ENCODE results near the gene NRXN3.

NRXN3 gene

DNA sequence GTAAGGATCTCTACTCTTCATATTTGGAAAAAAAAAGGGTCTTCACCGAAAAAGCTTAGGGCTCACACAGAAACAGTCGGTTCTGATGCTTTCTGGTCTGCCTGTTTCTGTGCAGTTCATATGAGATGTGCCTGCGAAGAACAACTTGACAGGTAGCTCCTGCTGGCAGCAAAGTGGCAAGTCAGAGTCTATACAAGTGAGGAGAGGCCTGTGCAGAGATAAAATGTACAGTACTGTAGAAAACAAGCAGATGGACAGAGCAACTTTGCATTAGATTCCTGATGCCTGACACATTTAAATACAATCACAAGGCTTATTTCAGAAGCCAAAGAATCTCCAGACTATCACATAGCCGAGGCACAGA lies 1105.1 kb downstream of the NRXN3 start:
- no peak for DNase-seq

DNA sequence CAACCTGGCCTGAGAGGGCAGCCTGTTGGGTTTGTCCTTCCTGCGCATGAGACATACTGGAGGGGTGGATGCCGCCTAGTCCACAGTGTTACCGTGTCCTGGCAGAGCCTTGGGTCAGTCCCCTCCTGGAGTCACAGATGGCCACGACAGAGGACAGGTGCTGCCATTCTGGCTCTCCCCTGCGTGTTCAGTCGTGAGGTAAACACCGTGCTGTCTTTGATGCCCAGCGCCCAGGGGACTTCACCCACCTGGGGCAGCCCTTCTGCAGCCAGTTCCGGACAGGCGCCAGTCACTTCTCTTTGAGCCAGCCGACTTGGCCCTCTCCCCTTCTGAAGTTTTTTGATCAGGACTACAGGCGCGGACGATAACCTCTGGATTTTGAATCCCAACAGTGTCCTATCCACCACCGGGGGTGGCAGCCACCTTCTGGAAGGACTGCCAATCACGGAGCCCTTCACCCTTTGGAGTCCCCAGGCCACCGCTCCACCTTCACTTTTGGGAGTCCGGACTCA lies 1108.2 kb downstream of the NRXN3 start:
- DNase-seq = no peak

DNA sequence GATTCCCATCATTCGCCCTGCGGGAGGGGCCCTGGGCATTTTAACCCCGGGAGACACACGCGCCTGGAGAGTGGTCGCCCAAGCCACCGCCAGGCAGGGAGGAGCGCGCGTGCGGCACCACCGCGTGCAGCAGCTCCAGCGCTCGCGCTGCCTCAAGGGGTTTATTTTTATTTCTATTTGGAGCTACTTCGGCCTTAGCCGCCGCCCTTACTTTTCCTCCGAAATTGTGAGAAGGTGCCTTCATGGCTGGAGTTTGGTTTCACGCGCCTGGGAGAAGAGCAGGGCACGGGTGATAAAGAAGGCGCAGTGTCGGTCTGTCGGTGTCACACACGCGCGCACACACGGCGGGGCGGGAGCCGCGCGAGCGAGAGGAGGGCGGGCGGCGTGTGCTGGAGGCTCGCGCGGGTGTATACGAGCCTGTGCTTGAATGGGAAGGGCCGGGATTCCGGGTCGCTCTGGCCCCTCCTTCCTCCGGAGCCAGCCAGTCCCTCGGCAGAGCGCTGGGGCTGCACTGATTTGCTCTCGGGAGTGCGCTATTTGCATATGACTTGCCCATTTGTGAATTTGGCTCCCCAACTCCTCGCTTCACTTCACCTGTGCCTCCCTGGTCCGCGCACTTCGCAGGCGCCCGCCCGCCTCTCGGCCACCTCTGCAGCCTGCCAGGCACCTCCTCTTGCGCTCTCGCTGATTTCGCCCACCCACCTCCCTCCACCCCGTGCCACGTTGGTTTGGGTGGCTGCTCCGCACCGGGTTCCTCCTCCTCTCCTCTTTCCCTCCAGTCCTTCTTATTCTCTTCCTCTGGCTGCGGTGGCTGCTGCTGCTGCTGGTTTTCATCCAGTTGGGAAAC lies 1108.8 kb downstream of the NRXN3 start:
- DNase-seq = no peak

DNA sequence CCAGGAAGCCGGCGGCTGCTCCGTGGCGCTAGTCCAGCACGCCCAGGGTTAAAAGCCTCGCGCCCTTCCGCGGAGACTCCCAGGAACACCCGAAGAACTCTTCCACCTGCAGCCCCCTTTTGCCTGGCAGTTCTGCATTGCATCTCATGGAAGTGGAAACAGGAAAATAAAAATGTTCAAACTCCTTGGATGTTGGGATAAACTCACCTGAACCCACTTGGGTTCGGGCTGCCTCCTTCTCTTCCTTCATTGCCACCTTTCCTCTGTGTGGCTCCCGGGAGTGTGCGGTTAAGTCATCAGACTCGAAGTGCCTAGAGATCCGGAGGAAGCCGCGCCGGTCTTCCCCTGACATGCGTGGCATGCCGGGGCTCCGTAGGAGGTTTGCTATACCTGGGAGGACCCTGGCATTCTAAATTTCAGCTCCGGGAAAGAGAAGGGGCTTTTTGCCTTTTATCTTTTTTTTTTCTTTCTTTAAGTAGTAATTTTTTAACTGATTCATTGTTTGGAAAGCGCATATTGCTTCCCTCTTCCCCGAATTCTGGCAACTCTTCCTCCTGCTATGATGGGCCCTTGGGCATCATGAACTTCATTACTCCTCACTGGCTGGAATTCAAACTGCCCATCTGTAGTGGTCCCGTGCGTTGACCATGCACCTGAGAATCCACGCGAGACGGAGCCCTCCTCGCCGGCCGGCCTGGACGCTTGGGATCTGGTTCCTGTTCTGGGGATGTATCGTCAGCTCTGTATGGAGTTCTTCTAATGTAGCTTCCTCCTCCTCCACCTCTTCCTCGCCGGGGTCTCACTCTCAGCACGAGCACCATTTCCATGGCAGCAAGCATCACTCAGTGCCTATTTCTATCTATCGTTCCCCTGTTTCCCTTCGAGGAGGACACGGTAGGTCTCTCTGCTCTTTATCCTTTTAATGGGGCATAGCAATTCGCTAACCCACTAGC lies 1109.7 kb downstream of the NRXN3 start:
- no peak for DNase-seq

DNA sequence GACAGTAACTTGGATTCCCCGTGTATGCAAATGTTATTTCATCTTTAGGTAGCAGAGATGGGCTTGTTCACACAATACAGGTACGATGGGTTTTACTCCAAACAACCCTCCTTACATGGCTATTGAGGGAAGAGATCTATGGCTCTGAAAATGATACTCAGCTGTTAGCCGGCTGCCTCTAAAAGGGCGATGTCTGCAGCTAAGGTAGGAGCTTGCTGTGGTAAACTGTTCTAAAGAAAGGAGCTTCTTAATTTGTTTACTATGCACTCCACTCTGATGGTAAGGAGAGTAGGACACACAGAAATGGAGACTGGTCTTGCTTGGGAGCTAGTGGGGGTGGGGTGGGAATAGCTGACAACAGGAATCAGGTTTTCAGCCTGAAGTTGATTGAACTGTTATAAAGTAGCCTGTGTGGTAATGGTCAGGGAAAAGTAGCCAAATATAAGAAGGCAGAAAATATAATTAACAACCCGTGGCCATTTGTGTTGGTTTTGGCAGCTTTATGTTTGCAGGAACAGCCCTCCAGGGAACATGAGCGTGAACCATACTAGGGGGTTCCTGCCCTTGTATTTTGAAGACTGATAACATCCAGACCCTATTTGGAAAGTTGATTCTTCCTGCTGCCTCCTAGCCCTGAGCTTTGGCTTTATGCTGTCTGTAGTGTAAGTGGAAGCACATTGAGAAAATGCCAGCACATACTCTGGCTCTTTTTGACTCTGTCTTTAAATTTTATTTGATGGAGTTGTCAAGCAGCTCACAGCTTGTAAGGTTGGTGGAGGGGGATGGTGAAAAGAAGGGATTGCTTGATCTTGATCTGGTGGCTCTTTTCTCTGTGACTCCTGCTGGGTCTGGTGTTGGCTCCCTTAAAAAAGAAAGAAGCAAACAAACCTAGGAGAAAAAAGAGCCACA lies 1111.3 kb downstream of the NRXN3 start:
- no peak for DNase-seq

DNA sequence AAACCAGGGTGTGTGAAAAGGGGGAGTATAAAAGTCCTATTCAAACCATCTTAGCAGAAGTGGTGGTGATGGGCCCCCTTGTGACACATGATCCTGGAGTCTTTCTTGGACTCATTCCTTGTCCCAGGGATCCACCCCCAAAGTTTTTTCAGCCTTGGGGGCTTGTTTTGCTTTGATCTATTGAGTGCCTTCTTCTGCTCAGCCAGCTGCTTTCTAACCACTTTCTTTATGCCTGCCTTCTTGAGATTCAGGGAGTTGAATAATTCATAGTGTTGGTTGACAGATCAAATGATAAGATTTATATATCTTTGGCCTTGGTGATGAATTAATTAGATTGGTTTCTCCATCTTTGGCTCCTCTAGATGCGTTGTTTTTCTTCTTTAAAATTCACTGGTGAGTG lies 1114.4 kb downstream of the NRXN3 start:
- DNase-seq = no peak

DNA sequence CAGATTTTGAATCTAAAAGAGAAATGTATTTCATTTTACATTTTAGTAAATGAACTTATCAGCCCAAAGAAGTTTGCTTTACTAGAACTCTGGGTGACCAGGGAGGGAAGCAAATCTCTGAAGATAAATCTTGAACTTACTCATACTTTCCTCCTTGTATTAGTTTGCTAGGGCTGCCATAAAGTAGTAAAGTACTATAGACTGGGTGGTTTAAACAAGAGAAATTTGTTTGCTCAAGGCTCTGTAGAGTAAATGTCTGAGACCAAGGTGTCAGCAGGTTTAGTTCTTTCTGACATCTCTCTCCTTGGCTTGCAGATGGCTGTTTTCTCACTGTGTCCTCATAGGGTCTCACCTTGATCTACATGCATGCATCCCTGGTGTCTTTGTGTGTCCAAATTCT lies 1115.1 kb downstream of the NRXN3 start:
- no peak for DNase-seq

DNA sequence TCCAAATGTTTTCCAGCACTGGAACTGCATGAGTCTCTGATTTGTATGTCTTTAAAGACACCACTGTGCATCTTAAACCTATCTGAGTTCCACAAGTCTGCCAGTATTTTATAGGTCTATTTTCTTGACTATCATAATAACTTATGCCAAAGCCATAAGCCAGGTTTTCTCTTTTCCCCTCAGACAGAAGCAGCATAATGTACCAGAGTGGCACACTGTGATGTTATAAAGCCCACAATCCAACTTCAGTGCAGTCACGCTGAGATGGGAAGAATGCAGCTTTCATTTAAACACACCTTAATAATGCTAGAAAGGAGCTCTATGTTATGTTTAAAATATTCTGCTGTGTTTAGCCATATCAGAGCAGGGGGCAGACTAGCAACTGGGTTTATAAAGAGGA lies 1117.8 kb downstream of the NRXN3 start:
- DNase-seq = no peak

DNA sequence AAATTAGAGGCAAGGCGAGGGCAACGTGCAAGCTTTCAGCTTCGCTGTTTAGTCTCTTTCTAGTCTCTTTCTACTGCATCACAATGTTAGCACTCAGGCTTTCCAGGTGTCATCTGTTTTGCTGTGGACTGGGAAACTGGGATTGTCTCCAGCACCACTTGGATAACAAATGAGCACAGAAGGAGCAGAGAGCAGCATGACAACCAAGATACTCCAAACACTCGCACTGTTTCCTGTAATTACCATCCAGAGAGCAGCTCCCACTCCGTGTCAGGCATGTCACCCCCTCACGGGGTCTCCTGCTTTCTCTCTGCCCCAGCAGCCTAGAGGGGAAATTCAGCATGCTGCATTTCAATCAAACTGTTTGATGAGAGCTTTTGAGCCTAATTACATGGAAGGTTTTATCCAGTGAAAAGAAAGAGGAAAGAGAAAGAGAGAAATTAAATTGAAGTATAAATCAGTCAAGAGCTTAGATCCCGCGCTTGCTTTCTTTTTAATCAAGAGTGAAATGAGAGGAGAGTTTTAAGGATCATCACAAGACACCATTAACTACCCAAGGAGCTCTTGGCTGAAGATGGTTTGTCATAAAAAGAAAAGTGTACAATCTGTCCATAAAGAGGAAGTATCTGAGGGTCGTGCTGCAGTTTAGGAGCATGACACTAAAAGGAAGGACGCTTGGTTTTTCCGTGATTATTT lies 1123.5 kb downstream of the NRXN3 start:
- no peak for DNase-seq

DNA sequence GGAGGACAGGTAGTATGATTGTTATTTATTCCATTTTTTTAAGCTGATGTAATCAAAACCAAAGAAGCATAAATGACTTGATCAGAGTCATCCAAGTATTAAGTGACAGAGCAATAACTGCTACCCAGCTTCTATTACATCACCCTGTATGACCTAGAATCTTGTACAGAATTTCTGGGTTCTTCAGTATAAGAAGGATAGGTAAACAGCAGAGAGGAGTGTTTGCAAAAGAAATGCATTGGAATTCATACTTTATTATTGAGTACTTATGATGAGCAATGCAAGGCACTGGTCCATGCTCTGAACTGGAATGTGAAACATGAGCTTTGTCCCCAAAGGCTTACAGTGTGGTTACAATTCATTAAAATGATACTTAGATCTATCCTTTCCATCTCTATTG lies 1124.3 kb downstream of the NRXN3 start:
- DNase-seq = no peak

DNA sequence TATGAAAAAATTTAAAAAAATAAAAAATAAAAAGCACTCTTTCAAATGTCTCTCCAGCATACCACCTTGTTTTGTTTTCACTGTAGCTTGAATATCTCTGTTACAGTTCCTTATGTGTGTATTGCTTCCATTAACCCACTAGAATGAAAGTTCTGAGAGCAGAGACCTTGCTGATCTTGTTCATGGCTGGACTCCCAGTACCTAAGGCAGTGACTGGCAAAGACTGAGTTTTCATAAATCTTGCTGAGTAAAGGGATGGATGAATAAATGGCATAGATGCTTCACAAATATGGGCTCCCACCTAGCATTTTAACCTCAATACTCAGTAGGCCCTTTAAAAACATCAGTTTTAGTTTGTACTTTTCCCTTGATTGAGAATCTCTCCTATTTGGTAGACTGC lies 1125.2 kb downstream of the NRXN3 start:
- no peak for DNase-seq

DNA sequence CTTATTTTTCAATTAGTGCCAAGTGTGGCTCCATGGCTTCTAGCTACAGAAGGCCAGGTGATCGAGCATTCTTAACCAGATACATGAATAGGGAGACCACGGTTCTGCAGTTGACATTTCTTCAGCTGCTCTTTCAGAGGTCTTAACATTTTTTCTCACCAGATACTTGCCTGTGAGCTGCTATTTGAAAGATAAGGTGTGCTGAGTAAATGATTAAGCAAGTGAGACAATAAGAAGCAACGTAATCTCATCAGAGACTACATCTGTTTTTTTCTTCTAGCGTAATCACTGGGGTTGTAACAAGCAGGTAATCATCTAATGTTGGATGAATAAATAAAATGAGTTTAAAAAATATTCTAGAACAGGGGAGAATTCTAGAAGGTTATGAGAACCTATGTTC lies 1128.2 kb downstream of the NRXN3 start:
- DNase-seq = no peak

DNA sequence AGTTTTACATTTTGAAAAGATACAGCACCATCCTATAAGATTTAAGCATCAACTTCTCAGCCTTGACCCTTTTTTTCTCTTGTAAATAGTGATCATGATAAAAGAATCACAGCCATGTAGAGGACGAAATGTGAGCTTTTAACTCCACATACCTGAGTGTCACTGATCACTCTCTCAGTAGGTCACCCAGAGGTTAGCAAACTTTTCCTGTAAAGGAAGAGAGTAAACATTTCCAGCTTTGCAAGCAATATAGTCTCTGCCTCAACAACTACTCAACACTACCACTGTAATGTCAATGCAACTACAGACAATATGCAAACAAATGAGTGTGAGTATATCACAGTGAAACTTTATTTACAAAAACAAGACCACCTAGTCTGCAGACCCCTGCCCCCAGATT lies 1129.0 kb downstream of the NRXN3 start:
- no peak for DNase-seq

DNA sequence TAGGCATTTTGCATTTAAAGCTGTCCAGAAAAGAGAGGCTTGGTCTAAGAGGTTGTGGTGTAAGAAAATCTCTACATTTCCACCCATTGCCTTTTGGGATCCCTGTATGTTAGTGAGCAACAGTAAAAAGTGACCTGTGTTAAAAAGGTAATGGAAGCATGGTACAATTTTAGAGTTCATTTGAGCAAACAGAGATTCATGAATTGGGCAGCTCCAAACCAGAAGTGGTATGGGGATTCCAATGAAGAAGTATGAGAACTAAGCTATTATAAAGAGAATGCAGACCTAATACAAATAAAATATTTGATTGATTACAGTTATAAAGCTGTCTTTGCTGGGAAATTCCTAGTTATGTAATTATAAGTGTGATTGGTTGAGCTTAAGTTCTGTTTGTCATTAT lies 1134.1 kb downstream of the NRXN3 start:
- DNase-seq = no peak

DNA sequence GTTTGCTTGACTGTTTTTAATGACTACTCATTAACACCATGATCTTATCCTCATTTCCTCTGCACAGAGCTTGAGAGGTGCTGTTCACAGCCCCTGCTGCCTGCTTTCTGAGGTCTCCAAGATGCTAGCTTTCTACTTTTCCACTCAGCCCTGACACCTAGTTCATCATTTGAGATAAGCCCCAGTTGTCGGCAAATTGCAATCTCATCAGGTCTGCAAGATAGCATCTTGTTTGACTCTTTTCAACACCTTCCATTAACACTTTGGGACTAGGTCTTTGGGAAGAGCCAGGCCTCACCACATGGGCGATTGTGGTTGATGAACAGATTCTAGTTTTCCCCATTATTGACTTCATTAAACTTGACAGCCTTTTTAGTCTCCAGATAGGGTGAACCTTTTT lies 1136.4 kb downstream of the NRXN3 start:
- no peak for DNase-seq

DNA sequence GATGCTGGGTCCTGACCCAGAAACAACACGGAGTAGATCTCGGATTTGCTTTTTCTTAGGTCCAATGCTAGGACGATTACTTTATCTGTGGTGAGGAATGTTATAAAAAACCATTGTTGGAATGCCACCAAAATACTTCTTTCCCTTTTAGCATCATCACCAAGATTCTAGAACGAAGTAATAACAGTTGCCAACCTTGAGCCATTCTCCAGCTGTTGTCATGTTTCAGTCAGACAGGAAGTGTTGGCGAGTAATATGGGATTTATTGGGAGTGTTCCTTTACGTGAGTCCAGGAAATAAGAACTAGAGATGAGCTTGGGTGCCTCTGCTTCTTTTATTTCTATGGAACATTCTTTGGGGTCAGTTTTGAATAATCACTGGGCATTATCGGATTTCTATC lies 1148.2 kb downstream of the NRXN3 start:
- no peak for DNase-seq

DNA sequence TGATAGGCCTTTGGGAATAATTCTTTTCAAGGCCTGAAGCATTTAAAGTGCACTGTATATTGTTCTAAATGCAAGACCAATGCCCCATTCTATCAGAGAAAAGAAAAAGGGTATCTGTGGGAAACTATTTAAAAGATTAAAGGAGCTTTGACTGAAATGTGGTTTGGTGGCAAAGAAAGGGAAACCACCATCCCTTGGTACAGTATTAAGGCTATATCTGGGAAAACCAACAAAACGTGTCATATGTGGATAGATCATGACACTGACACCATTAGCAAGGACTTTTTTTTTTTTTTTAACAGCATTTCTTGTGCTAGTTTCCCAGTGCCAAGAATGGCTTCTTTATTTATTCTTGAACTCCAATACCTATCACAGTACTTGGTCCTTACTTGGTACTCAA lies 1150.4 kb downstream of the NRXN3 start:
- no peak for DNase-seq

DNA sequence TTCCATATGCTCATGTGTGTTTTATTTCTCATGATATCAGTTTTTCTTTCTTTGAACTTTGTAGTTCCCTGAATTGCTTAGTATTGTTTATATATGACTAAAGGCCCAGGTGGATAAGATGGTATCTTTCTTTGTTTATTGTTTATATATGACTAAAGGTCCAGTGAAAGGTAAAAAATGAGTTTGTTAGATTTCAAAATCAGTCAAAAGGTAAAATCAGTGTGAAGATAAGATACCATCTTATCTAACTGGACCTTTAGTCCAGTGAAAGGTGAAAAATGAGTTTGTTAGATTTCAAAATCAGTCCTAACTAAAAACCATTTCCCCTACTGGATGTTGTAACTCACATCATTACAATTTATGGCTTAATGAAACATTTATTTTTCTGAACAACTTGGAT lies 1150.9 kb downstream of the NRXN3 start:
- DNase-seq = no peak

DNA sequence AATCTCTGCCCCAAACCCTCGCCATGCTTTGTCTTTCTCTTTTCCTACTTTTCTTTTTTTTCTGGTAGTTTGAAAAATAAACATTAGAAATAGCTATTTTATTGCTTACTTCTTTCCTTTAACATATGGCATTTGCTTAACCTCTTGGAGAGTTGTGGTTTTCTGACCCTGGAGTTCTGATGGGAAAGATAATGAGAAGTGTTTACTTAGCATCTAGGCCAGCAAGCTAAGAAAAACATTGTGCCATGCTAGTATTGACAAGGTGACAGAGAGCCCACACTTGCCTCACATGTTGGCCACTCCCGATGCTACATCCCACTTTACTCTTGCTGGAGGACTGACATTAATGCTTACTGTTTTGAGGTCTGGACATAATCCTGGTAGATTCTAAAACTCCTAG lies 1154.9 kb downstream of the NRXN3 start:
- DNase-seq = no peak

DNA sequence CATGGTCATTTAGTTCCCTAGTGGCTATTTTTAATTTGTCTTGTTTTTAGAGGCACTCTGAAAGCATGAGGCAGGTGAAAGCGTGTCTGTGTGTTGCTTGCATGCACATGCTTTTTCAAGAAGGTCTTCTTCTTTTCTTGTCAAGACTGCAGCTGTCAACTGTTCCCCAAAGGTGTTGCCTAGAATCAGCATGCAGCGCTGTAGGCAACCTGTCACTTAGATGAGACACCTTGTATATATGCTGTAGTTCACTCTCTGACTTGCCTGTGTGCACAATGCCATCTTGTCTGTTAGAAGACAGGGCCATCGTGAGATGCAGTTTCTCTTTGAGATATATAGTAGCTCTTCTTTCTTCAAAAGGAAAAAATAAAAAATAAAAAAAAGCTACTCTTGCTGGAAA lies 1155.4 kb downstream of the NRXN3 start:
- no peak for DNase-seq

DNA sequence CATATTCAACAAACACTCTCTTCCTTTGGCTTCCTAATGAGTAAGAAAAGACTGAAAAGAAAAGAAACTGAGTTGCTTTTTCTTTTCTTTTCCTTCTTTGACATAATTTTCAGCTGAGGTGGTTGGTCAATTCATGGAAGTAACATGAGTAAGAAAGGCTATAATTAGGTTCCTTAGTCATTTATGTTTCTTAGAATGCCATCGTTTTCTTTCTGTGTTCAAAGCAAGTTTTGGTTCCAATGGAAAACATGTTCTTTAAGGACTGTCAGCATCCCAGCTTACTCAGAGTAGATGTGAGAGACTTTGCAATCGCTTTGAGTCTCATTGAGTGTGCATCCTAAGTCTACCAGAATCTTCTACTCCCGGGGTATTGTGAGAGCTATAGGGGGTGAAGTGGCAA lies 1158.7 kb downstream of the NRXN3 start:
- no peak for DNase-seq

DNA sequence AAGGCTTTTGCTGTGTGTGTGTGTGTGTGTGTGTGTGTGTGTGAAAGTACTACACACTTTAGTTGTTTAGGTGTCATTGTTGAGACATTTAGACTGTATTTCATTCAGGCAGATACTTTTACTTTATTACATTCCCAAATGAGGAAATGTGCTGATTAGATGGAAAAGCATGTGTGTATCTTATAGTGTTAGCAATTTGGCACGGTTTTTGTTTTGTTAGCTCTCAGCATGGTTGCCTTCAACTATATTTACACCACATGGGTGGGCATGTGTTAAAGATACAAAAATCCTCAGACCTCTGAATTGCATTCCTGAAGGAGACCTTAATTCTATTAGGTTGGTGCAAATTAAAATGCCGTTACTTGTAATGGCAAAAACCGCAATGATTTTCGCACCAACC lies 1161.7 kb downstream of the NRXN3 start:
- DNase-seq = no peak
